ENCODE measurements around the gene NMNAT2.

DNA sequence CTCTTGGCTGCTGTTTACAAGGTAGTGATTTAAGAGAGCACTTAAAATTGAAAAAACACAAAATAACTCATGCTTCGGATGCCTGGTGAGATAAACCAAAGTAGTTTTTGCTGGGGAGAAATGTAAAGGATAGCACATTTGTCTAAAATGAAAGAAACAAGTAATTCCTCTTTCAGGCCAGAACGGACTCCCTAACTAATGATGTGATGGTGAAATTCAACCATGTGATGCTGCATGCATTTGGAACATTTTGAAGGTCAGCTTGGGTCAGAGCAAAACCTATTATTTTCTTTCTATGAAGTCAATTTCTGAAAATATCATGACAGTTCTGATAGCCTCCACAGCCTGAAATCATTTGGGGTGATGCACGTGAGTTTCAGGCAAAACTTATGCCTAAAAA is 27.6 kb downstream of the NMNAT2 start:
- TF ChIP-seq CTCF (IDR thresholded peaks at IDR 0.05): no peak
- no peak for TF ChIP-seq EZH2 (IDR thresholded peaks at IDR 0.05)
